GM21529 (cell line): ENCODE measurements around the gene CDC25A.

Experiments used
- ATAC-seq: cut with Tn5 transposase; IDR thresholded peaks from one replicate; pipeline ENCODE4 v1.9.1; 2021; ENCODE audit not compliant: unreplicated experiment

Gene CDC25A

GRCh38 chr3:48196611-48197010 lies 8.4 kb upstream of the CDC25A start:
- no peak for ATAC-seq

- no peak for ATAC-seq
Observed at GRCh38 chr3:48194446-48195071, 6.3 kb upstream of the CDC25A start.

- ATAC-seq, result no peak
Observed at GRCh38 chr3:48190911-48191310, 2.7 kb upstream of the CDC25A start.

- ATAC-seq, result no peak
Observed at GRCh38 chr3:48189321-48189720, 1.1 kb upstream of the CDC25A start.

GRCh38 chr3:48187579-48188265 lies 495 bp downstream of the CDC25A start:
- ATAC-seq, result peak; percentile 32

- no peak for ATAC-seq
Observed at GRCh38 chr3:48187301-48187578, 977 bp downstream of the CDC25A start.

GRCh38 chr3:48186631-48187300 lies 1.5 kb downstream of the CDC25A start:
- no peak for ATAC-seq

- ATAC-seq, result no peak
Observed at GRCh38 chr3:48185129-48185528, 3.1 kb downstream of the CDC25A start.

GRCh38 chr3:48184299-48184698 lies 3.9 kb downstream of the CDC25A start:
- ATAC-seq, result no peak

GRCh38 chr3:48180531-48181253 lies 7.5 kb downstream of the CDC25A start:
- ATAC-seq, result no peak

GRCh38 chr3:48180021-48180420 lies 8.2 kb downstream of the CDC25A start:
- ATAC-seq, result no peak

GRCh38 chr3:48178072-48178471 lies 10.1 kb downstream of the CDC25A start:
- ATAC-seq, result no peak

GRCh38 chr3:48157950-48158376 lies 30.3 kb downstream of the CDC25A start:
- ATAC-seq, result no peak

- ATAC-seq, result no peak
Observed at GRCh38 chr3:48157202-48157840, 30.9 kb downstream of the CDC25A start.

GRCh38 chr3:48156163-48156562 lies 32.1 kb downstream of the CDC25A start:
- ATAC-seq, result no peak

GRCh38 chr3:48155122-48155521 lies 33.1 kb downstream of the CDC25A start:
- ATAC-seq, result no peak

GRCh38 chr3:48151807-48152427 lies 36.3 kb downstream of the CDC25A start:
- no peak for ATAC-seq

- ATAC-seq, result peak; percentile 76
Observed at GRCh38 chr3:48151058-48151806, 37.0 kb downstream of the CDC25A start.

GRCh38 chr3:48143992-48144391 lies 44.2 kb downstream of the CDC25A start:
- ATAC-seq, result no peak

GRCh38 chr3:48143567-48143966 lies 44.6 kb downstream of the CDC25A start:
- ATAC-seq, result no peak
